A673 (cell line): ENCODE results near the gene EMC9. TPM values are rescaled to one million over a fixed set of nuclear protein-coding genes. Genes with fewer than 3 reads are reported as not detected.

Experiments used
- BruUV-seq: library from RNA; stranded (reverse); fragments of 400-500 nt; replicated peaks from 2 replicates; lab custom pipeline; 2021; lab: Mats Ljungman, UMichigan
- CTCF ChIA-PET: fragments of 300-600 bp; sonication (Branson Sonifier 250); formaldehyde crosslinking; loops from one replicate; lab custom pipeline; 2022; ENCODE audit warnings: antibody characterized with exemption; lab: Charles Lee
- POLR2A ChIA-PET: fragments of 300-600 bp; sonication (Branson Sonifier 250); formaldehyde crosslinking; loops from one replicate; lab custom pipeline; 2022; ENCODE audit warnings: antibody characterized with exemption; ENCODE audit not compliant: low non-redundant PET; lab: Charles Lee
- DNase-seq: peaks from one replicate; pipeline ENCODE4 v3.0.0-alpha.2; 2015; ENCODE audit warnings: low spot score
- H3K27ac ChIP-seq: fragments of 200-600 bp; sonication (generic); 2 replicates; pipeline ENCODE4 v1.5.1; 2016; ENCODE audit warnings: mixed run types, low read depth, mild to moderate bottlenecking, mixed read lengths, antibody characterized with exemption, low read length; ENCODE audit not compliant: poor library complexity, severe bottlenecking
- H3K27me3 ChIP-seq: fragments of 200-600 bp; sonication (generic); replicated peaks from 2 replicates; pipeline ENCODE4 v1.6.1; 2017; ENCODE audit warnings: mixed run types, low read depth, mild to moderate bottlenecking, mixed read lengths, antibody characterized with exemption, low read length; ENCODE audit not compliant: insufficient read depth, poor library complexity
- H3K36me3 ChIP-seq: fragments of 200-600 bp; sonication (generic); 2 replicates; pipeline ENCODE4 v1.6.1; 2016; ENCODE audit warnings: mixed run types, mild to moderate bottlenecking, mixed read lengths, antibody characterized with exemption, low read length; ENCODE audit not compliant: insufficient read depth, poor library complexity, severe bottlenecking
- H3K4me1 ChIP-seq: fragments of 200-600 bp; sonication (generic); 2 replicates; pipeline ENCODE4 v1.6.1; 2017; ENCODE audit warnings: mixed run types, mild to moderate bottlenecking, mixed read lengths, antibody characterized with exemption, low read length; ENCODE audit not compliant: insufficient read depth, poor library complexity, severe bottlenecking
- H3K4me3 ChIP-seq: fragments of 200-600 bp; sonication (generic); 2 replicates; pipeline ENCODE4 v1.5.1; 2016; ENCODE audit warnings: low read depth, mixed run types, mild to moderate bottlenecking, mixed read lengths, low read length; ENCODE audit not compliant: poor library complexity, severe bottlenecking
- H3K9me3 ChIP-seq: fragments of 200-600 bp; sonication (generic); 2 replicates; pipeline ENCODE4 v1.6.1; 2016; ENCODE audit warnings: mixed run types, low read depth, mild to moderate bottlenecking, mixed read lengths, antibody characterized with exemption, low read length; ENCODE audit not compliant: poor library complexity, severe bottlenecking
- EZH2 ChIP-seq: fragments of 200-600 bp; sonication (generic); IDR thresholded peaks from 2 replicates; pipeline ENCODE4 v1.6.1; 2017; ENCODE audit warnings: borderline replicate concordance, low read depth, mild to moderate bottlenecking, mixed read lengths, antibody characterized with exemption, low read length; ENCODE audit not compliant: poor library complexity, severe bottlenecking
- intact Hi-C: fragments of 100-400 bp; cut with micrococcal nuclease; formaldehyde crosslinking; loops from one replicate; pipeline ENCODE4 v1.10.0; 2022; ENCODE audit not compliant: unreplicated experiment
- total RNA-seq: library from RNA; stranded (reverse); gene quantifications from 2 replicates; pipeline ENCODE4 v1.2.3, GENCODE V29; 2021
- TF ChIP-seq, protein P1 (sequence below): fragments of 300-800, 200-600 bp; sonication (generic); conservative IDR thresholded peaks from 2 replicates; pipeline ENCODE4 v1.5.1; 2017; ENCODE audit warnings: low read depth, mild to moderate bottlenecking, antibody characterized with exemption, low read length, moderate library complexity, mixed read lengths

EMC9 gene
- total RNA-seq, 1 experiment from 2014 or later = 36.8 TPM

DNA sequence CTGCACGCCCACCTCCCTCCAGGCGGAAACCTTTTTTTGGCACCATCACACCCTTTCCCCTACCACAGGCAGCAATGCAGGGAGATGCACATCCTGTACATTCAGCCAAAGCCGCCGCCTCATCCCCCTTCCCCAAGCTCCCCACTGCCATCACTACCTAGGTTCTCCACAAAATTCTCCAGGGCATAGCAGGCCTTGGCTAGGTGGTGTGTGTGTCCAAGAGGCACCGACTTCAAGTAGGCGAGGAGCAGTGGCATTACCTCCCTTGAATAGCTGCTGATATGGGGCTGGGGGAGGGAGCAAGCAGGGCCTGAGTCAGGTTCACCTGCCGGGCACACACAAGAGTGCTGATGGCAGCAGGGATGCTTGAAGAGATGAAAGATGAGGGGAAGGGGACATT is 43.6 kb upstream of the EMC9 start:
- H3K36me3 ChIP-seq = peaks cover 57% of the 10 kb centered on the region
- CTCF ChIA-PET = no interaction called here

DNA sequence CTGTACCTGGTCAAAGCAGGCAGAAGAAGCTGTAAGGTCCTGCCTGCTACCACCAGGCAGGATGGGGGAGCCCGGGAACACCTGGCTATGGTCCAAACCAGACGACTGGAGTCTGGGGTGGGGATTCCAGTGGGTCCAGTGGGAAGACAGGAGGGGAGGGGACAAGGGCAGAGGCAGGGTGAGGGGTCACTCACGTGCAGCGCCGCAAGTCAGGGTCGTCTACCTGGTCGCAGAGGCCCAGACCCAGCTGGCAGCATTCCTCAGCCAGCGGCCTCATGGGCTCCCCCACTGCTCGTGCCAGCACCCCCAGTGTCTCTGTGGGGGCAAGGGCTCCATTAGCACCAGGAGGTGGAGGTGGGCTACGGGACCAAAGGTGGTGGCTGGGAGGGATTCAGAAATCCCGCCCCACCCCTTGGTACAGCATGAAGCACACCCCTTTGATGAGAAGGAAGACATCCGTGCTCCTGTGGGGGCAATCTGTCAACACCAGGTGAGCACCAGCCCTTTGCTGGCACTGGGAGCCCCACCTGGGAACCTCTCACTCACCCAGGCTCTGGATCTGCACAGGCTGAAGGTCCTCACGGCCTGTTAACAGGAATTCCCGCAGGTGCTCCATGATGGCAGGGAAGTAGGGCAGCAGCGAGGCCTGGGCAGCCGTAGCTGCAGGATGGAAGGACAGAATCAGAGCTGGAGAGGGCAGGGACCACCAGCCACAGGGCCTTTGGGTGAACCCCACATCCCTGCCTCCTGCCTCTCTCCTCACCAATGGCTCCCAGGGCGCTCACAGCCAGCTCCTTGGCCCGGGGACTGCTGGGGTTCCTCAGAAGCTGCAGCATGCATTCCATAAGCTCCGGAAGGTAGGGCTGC is 42.9 kb upstream of the EMC9 start:
- Histone ChIP-seq H3K4me3 (no peak overlapping the region), H3K27ac (no peak overlapping the region), H3K9me3 (no peaks in the 10 kb centered on the region), H3K36me3 (peaks cover 62% of the 10 kb centered on the region), H3K4me1 (peaks cover 9% of the 10 kb centered on the region), H3K27me3 (no peaks in the 10 kb centered on the region)
- no TSS peak for BruUV-seq
- no peak for DNase-seq
- ChIA-PET POLR2A (no interaction called here), CTCF (no interaction called here)
- TF ChIP-seq EZH2 = no peak
- TF ChIP-seq, protein P1, sequence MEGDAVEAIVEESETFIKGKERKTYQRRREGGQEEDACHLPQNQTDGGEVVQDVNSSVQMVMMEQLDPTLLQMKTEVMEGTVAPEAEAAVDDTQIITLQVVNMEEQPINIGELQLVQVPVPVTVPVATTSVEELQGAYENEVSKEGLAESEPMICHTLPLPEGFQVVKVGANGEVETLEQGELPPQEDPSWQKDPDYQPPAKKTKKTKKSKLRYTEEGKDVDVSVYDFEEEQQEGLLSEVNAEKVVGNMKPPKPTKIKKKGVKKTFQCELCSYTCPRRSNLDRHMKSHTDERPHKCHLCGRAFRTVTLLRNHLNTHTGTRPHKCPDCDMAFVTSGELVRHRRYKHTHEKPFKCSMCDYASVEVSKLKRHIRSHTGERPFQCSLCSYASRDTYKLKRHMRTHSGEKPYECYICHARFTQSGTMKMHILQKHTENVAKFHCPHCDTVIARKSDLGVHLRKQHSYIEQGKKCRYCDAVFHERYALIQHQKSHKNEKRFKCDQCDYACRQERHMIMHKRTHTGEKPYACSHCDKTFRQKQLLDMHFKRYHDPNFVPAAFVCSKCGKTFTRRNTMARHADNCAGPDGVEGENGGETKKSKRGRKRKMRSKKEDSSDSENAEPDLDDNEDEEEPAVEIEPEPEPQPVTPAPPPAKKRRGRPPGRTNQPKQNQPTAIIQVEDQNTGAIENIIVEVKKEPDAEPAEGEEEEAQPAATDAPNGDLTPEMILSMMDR = no peak
- intact Hi-C loops = no loop called here

More for the DNA sequence above, 43.6 kb upstream of the EMC9 start:
- intact Hi-C loops = loop anchor here (5.0 kb wide), 1 partner anchor 38 kb away; the partner anchor contains the start of genes PSME2 and RNF31
- Histone ChIP-seq H3K4me1 (peaks cover 9% of the 10 kb centered on the region), H3K27ac (no peak overlapping the region), H3K9me3 (no peaks in the 10 kb centered on the region), H3K4me3 (no peak overlapping the region), H3K27me3 (no peaks in the 10 kb centered on the region)
- no peak for TF ChIP-seq EZH2
- TF ChIP-seq, protein P1 = no peak
- POLR2A ChIA-PET = no interaction called here
- BruUV-seq = no TSS peak
- DNase-seq = no peak

GRCh38 chr14:24183014-24183481 is 41.7 kb upstream of the EMC9 start:
- TF ChIP-seq, protein P1 = no peak
- no peak for TF ChIP-seq EZH2
- POLR2A ChIA-PET = no interaction called here
- Histone ChIP-seq H3K4me3 (no peak overlapping the region), H3K27me3 (no peaks in the 10 kb centered on the region), H3K27ac (no peak overlapping the region), H3K9me3 (no peaks in the 10 kb centered on the region), H3K4me1 (peaks cover 5% of the 10 kb centered on the region), H3K36me3 (peaks cover 71% of the 10 kb centered on the region)
- DNase-seq = no peak
- BruUV-seq = no TSS peak
- CTCF ChIA-PET = no interaction called here
- intact Hi-C loops = no loop called here
